ENCODE results near the gene IFI35. TPM values are rescaled to one million over a fixed set of nuclear protein-coding genes. Genes with fewer than 3 reads are reported as not detected.

IFI35 gene
- polyA plus RNA-seq, 2 of the 4 experiments (the other 2 are of a cell fraction), result 10.8 to 20.2 TPM

DNA sequence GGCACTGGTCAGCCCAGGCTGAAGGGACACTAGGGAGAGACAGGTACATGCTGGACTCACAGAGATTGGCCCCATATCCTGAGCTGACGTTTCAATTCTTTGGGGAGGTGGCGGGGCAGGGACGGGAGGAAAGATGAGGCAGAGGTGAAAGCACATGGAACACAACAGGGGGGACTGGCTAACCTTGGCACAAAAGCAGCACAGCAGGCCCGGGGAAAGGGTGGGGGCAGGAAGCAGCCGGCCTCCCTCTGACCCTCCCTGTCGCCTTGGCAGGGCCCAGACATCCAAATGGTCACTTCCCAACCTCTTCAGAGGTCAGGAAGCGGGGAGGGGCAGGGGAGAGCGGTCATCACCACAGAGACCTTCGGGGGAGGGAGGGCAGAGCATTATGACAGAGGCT is 9.0 kb downstream of the IFI35 start:
- no peak for TF ChIP-seq ZSCAN20 (CRISPR knock-in tag; IDR thresholded peaks at IDR 0.05)
- TF ChIP-seq HEYL (CRISPR knock-in tag; IDR thresholded peaks at IDR 0.05), result no peak
- TF ChIP-seq NR3C1 (IDR thresholded peaks at IDR 0.05), result no peak
- TF ChIP-seq E2F6 (IDR thresholded peaks at IDR 0.05; ENCODE audit: borderline replicate concordance, low read depth), result no peak
- TF ChIP-seq POLR2AphosphoS2 (conservative IDR thresholded peaks at IDR 0.05; ENCODE audit: low read length), result no peak
- TF ChIP-seq RNF2 (IDR thresholded peaks at IDR 0.05; ENCODE audit: borderline replicate concordance, low read depth), result no peak
- TF ChIP-seq MAFK (IDR thresholded peaks at IDR 0.05; ENCODE audit: partially characterized antibody), result no peak
- no peak for TF ChIP-seq GATA3 (IDR thresholded peaks at IDR 0.05; ENCODE audit: borderline replicate concordance)
- TF ChIP-seq TFCP2L1 (CRISPR knock-in tag; IDR thresholded peaks at IDR 0.05), result no peak
- no peak for TF ChIP-seq FOXS1 (CRISPR knock-in tag; IDR thresholded peaks at IDR 0.05)
- TF ChIP-seq CBX8 (IDR thresholded peaks at IDR 0.05), result no peak
- no peak for TF ChIP-seq HDAC2 (IDR thresholded peaks at IDR 0.05)
- TF ChIP-seq JUN (IDR thresholded peaks at IDR 0.05), result no peak
- no peak for TF ChIP-seq POLR2A (IDR thresholded peaks at IDR 0.05; ENCODE audit: low read length)
- TF ChIP-seq HMGXB4 (CRISPR knock-in tag; IDR thresholded peaks at IDR 0.05; ENCODE audit: borderline replicate concordance), result no peak
- no peak for TF ChIP-seq EHF (CRISPR knock-in tag; IDR thresholded peaks at IDR 0.05)
- POLR2A ChIA-PET, result interaction anchor here (1.2 kb wide), 1 partner anchor 300 kb away, joined by 3 read pairs; no protein-coding TSS in a partner anchor
- CTCF ChIA-PET, result interaction anchor here (0.5 to 1.6 kb wide), 2 partner anchors 9 to 30 kb away, joined by 4 to 7 read pairs; no protein-coding TSS in a partner anchor
- Histone ChIP-seq H3K4me2 (no peak overlapping the region), H3K9me3 (no peaks in the 10 kb centered on the region), H3K4me1 (peaks cover 24% of the 10 kb centered on the region), H3K27ac (no peak overlapping the region), H3K4me3 (no peak overlapping the region)
- DNase-seq (ENCODE audit: low read depth in 1 of 2, low spot score in 1 of 2) (no peak), ATAC-seq (no peak), FAIRE-seq (no peak)
- 80% methylated on average over 9 of the region's 9 CpGs for WGBS (ENCODE audit: missing lambda C conversion rate)

- Histone ChIP-seq H3K4me2 (no peak overlapping the region), H3K9me3 (no peaks in the 10 kb centered on the region), H3K4me1 (peaks cover 24% of the 10 kb centered on the region), H3K4me3 (no peak overlapping the region), H3K27ac (no peak overlapping the region)
- no peak for ATAC-seq
- ChIA-PET POLR2A (no interaction called here), CTCF (interaction anchor here (0.5 kb wide), 1 partner anchor 31 kb away, joined by 4 read pairs; no protein-coding TSS in a partner anchor)
- 96% methylated on average over 4 of the region's 7 CpGs for WGBS (ENCODE audit: missing lambda C conversion rate)
- no peak for DNase-seq (ENCODE audit: low read depth in 1 of 2, low spot score in 1 of 2)
- no peak for FAIRE-seq
- TF ChIP-seq PHF8 (IDR thresholded peaks at IDR 0.05; ENCODE audit: borderline replicate concordance, low read depth) (no peak), KDM1A (IDR thresholded peaks at IDR 0.05; ENCODE audit: low read depth) (no peak), EHMT2 (IDR thresholded peaks at IDR 0.05; ENCODE audit: low read depth) (no peak), USF2 (IDR thresholded peaks at IDR 0.05) (no peak), HOXA7 (CRISPR knock-in tag; IDR thresholded peaks at IDR 0.05) (no peak), CBX2 (IDR thresholded peaks at IDR 0.05; ENCODE audit: borderline replicate concordance, low read depth) (no peak)
- TF ChIP-seq, protein P1, sequence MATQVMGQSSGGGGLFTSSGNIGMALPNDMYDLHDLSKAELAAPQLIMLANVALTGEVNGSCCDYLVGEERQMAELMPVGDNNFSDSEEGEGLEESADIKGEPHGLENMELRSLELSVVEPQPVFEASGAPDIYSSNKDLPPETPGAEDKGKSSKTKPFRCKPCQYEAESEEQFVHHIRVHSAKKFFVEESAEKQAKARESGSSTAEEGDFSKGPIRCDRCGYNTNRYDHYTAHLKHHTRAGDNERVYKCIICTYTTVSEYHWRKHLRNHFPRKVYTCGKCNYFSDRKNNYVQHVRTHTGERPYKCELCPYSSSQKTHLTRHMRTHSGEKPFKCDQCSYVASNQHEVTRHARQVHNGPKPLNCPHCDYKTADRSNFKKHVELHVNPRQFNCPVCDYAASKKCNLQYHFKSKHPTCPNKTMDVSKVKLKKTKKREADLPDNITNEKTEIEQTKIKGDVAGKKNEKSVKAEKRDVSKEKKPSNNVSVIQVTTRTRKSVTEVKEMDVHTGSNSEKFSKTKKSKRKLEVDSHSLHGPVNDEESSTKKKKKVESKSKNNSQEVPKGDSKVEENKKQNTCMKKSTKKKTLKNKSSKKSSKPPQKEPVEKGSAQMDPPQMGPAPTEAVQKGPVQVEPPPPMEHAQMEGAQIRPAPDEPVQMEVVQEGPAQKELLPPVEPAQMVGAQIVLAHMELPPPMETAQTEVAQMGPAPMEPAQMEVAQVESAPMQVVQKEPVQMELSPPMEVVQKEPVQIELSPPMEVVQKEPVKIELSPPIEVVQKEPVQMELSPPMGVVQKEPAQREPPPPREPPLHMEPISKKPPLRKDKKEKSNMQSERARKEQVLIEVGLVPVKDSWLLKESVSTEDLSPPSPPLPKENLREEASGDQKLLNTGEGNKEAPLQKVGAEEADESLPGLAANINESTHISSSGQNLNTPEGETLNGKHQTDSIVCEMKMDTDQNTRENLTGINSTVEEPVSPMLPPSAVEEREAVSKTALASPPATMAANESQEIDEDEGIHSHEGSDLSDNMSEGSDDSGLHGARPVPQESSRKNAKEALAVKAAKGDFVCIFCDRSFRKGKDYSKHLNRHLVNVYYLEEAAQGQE (IDR thresholded peaks at IDR 0.05), result no peak
Measured at GRCh38 chr17:43016216-43016615, 9.6 kb downstream of the IFI35 start.
